NCI-H1092 (cell line): ENCODE measurements around the gene CEP250.
"Not testable (repeated sequence)": the region's sequence is repeated elsewhere in the genome, so short reads cannot be mapped to it uniquely, and the experiment has no call there.

ENCODE experiments used
- DNase-seq: peaks from one replicate; lab custom pipeline; 2025; lab: John Stamatoyannopoulos, UW

Gene CEP250

GRCh38 chr20:35527122-35527769, 71.8 kb downstream of the CEP250 start:
- DNase-seq: no peak

- no peak for DNase-seq
These were observed 74.2 kb downstream of the CEP250 start, which contains the start of gene C20orf173 for GRCh38 chr20:35529552-35529951. Gene C20orf173 (minus strand): TSS chr20:35529652. CDS start chr20:35529373, 279 bp downstream.

- DNase-seq: peak; percentile 91
These were observed 84.4 kb downstream of the CEP250 start for GRCh38 chr20:35539756-35540212.

DNA sequence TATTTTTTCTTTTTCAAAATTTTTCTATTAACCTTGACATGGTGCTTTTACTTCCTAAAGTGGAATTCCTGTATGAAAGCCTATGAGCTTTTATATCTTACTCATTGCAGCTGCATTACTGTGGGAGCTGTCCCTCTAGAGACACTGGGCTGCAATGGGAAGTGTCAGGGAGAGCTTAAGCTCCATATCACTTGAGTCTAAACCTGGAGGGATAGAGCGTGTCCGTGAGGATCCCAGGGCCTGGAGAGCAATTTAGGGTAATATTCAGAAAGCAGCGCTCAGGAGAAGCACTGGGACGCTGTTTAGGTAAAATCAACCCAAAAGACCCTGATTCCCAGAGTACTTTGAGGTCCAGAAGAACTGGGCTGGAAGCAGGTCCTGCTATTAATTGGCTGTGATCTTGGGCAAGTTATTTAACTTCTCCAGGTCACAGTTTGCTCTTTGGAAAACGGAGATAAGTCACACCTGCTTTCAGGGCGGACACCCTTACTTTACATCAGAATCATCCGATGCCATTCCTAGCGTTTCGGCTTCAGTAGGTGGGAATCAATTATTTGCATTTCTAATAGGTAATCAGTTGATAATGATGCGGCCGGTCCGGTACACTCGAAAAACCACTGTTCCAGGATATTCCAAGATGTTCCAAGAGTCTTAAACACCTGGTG, 85.9 kb downstream of the CEP250 start:
- DNase-seq: no peak

DNA sequence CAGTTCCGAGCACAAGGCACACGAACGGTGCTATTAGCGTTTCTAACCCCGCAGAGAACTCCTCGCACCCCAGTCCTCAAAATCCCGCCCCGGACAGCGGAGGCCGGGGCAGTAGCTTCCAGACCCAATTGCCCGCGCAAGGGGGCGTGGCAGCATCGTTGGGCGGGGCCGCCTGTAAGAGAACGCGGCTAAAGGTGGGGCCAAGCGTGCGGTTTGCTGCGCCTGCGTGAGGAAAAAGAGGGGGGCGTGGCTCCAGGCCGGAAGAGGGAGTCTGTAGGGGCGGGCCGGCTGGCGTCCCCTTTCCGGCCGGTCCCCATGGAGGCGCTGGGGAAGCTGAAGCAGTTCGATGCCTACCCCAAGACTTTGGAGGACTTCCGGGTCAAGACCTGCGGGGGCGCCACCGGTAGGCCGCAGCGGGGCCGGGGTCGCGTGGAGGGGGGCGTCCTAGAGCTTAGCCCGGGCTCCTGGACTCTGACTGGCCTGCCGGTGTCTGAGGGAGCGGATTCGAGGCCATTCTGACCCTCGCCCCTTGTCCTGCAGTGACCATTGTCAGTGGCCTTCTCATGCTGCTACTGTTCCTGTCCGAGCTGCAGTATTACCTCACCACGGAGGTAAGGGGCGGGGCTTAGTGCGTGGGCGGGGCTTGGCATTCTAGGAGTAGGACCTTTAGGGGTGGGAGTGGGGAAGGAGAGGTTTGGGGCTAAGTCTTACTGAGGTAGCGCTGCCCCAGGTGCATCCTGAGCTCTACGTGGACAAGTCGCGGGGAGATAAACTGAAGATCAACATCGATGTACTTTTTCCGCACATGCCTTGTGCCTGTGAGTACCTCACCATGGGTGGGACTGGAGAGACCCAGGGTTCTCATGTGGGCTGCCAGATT, 86.6 kb downstream of the CEP250 start, which contains the start of gene ERGIC3:
ERGIC3 (plus strand) TSS at position 296 of the 880 bp plus-strand sequence; CDS start at position 316, 20 bp downstream.
- peak; percentile 92 for DNase-seq

- no peak for DNase-seq
These were observed 87.6 kb downstream of the CEP250 start for GRCh38 chr20:35542990-35543389.

DNA sequence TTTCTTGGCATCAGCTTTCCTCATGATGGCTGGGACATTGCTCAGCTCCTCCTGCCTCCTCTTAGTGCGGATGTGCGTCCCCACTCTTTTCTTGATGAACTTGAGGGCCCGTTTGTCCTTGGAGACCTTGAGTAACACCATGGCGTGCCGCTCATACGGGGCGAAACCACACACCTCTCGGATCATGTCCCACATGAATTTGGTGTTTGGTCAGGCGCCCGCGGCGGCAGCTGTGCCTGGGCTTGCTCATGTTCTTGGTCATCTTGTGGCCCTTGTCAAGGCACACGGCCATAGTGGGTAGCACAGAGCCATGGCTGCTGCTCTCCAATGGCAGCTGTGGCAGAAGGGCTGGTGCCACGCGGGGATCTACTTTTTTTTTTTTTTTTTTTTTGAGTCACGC, 89.0 kb downstream of the CEP250 start:
- DNase-seq: no peak

- DNase-seq: not testable (repeated sequence)
These were observed 89.5 kb downstream of the CEP250 start for GRCh38 chr20:35544941-35545340.

DNA sequence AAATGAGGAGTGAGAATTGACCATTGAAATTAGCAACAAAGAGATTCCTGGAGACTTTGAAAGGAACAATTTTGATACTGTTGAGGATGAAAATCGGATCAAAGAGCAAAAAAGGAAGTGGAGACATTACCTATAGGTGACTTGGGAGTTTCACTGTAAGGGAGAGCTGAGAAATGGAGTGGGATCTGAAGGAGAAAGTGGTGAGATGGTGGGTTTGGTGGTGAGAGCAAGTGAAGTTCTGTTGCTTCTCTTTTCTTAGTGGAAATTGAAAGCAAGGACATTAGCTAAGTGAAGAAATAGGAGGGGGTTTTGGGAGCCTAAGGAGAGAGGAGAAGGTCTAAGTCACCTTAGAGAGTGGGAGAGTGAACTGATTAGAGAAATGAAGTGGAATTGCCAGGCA, 90.7 kb downstream of the CEP250 start:
- no peak for DNase-seq

DNA sequence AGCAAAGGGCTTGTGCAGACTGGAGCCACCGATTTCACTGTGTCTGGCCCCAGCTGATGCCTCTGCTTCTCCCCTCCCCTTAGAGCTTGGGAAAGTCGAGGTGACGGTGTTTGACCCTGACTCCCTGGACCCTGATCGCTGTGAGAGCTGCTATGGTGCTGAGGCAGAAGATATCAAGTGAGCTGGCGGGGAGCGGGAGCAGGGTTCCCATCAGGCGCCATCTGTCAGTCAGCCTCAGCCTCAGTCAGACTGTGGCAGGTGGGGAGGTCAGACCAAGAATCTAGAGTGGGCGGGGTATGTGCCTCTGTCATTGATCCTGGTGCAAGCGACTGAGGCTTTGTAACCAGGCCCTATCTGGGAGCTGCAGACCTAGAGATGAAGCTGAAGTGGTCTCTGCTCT, 91.9 kb downstream of the CEP250 start:
- DNase-seq: no peak

- no peak for DNase-seq
These were observed 96.1 kb downstream of the CEP250 start for GRCh38 chr20:35551503-35551902.

DNA sequence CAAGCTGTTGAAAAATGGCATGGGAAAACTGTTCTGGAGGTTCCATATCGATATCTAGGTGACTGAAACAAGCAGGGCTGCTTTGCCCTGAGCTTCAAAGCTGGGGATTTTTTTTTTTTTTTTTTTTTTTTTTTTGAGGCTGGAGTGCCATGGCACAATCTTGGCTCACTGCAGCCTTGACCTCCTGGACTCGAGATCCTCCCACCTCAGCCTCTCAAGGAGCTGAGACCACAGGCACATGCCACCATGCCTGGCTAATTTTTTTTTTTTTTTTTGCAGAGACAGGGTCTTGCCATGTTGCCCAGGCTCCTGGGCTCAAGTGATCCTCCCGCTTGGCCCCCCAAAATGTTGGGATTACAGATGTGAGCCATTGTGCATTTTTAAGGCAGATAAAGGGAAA, 97.5 kb downstream of the CEP250 start:
- no peak for DNase-seq

GRCh38 chr20:35555461-35555860, 100.1 kb downstream of the CEP250 start:
- not testable (repeated sequence) for DNase-seq

DNA sequence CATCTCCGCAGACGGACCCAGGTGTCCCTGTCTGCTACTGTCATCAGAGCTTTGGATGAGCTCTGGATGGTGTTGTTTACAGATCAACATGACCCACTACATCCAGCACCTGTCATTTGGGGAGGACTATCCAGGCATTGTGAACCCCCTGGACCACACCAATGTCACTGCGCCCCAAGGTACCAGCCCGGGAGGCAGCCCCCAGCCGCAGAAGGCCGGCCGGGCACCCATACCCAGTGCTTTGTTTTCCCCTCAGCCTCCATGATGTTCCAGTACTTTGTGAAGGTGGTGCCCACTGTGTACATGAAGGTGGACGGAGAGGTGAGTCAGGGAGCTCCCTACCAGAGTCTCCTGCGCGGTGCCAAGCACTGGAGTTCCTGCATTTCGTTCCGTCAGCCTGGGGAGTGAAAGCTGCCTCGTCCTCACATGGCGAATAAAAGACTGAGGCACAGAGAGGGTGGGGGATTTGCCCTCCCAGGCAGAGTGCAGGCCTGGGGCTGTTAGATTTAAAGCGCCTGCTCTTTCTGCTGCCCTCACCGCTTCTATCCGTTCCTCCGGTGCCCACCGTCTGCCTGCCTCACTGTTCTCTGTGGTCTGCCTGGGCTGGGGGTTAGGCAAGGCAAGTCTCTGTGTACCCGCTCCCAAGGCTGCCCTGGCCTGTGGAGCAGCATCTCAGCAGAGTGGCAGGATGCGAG, 100.7 kb downstream of the CEP250 start:
- no peak for DNase-seq

DNA sequence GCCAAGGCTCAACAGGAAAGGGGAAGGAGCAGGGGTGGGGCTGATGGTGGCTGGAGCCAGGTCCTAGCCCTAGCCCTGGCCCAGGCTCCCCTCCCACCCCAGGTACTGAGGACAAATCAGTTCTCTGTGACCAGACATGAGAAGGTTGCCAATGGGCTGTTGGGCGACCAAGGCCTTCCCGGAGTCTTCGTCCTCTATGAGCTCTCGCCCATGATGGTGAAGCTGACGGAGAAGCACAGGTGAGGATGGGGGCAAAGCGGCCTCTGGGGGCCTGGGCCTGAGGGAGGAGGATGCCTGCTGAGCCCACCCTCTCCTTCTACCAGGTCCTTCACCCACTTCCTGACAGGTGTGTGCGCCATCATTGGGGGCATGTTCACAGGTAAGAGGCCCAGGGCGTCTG, 101.5 kb downstream of the CEP250 start:
- DNase-seq: no peak

DNA sequence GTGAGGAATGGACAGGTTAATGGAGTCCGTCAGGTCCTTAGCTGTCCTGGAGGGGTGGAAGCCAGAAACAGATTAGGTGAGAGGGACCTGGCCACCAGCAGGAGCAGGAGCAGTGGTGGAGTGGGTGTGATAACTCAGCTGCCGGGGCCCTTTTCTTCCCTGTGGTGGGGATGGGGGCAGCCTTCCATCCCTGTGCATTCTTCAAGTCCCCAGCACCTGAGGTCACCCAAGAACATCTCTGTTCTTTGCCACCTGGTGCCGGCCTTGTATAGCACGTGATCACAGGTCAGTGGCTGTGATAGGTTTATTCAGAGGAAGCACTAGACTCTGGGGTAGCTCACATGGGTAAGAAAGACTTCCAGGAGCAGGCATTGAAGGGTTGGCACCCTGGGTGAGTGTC, 103.1 kb downstream of the CEP250 start:
- DNase-seq: no peak

- DNase-seq: no peak
These were observed 103.8 kb downstream of the CEP250 start for GRCh38 chr20:35559042-35559693.

GRCh38 chr20:35560105-35560511, 104.7 kb downstream of the CEP250 start:
- no peak for DNase-seq

DNA sequence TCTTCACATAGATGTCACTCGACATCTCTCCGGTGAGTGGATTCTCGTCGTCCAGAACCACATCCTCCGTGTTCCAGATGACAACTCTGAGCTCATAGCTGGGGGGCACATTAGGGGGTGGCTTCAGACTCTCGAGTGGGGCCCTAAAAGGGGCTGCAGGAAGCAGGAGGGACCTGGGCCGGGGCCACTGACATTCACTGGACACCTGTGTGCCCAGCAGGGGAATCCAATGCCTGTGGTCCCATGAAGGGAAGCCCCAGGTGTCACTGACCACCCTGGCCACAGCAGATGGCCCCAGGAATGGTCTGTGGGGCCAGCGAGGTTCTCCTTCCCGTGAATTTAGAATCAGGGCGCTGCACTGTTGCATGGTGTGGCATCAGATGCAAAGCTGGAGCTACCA, 105.1 kb downstream of the CEP250 start:
- DNase-seq: no peak

DNA sequence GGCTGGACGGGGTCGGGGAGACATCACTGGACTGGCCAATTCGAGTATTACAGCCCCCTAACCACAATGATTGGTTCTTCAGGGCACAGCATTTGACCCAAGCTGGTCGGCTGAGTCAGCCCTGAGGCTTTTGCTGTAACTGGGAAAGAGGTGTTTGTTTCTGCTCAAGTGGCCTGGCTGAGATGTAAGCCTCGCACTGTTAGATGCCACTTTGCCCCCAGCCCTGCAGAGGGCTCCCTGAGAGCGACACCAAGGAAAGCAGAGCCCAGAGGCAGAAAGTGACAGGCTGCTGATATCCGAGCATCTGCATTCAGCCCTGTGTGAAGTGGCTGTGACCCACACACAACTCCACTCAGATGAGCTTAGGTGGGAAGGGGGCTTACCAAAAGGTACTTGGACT, 105.9 kb downstream of the CEP250 start:
- peak; percentile 26 for DNase-seq

- no peak for DNase-seq
These were observed 106.3 kb downstream of the CEP250 start for GRCh38 chr20:35561671-35562070.
